Measurements from ENCODE around the gene SORCS1.

GRCh38 chr10:107071301-107071700 is 93.2 kb downstream of the SORCS1 start:
- TF ChIP-seq, protein P1, sequence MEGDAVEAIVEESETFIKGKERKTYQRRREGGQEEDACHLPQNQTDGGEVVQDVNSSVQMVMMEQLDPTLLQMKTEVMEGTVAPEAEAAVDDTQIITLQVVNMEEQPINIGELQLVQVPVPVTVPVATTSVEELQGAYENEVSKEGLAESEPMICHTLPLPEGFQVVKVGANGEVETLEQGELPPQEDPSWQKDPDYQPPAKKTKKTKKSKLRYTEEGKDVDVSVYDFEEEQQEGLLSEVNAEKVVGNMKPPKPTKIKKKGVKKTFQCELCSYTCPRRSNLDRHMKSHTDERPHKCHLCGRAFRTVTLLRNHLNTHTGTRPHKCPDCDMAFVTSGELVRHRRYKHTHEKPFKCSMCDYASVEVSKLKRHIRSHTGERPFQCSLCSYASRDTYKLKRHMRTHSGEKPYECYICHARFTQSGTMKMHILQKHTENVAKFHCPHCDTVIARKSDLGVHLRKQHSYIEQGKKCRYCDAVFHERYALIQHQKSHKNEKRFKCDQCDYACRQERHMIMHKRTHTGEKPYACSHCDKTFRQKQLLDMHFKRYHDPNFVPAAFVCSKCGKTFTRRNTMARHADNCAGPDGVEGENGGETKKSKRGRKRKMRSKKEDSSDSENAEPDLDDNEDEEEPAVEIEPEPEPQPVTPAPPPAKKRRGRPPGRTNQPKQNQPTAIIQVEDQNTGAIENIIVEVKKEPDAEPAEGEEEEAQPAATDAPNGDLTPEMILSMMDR (IDR thresholded peaks at IDR 0.05), result no peak
- TF ChIP-seq ZFX (IDR thresholded peaks at IDR 0.05; ENCODE audit: borderline replicate concordance), result no peak
